Measurements from ENCODE around the gene IWS1.

DNA sequence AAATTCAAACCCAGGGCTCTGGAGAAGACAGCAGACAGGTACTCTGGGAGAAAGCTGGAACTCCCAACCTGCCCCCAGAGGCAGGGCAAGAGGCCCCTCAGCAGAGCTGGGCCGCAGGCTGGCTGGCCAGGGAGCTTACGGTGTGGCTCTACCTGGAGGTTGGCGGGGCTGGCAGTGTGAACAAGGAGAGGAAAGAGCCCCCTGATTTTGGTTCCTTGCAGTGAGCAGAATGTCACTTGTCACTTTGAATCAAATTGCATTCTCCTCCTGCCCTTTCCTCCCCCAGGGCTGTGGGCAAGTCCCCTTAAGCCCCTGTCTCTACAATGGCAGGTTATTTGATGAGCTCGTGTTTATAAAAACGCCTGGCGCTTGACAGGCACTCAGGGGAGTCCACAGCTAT, 41.8 kb upstream of the IWS1 start:
- no peak for TF ChIP-seq POLR2AphosphoS5 (IDR thresholded peaks at IDR 0.05; ENCODE audit: control insufficient read depth, insufficient read depth, low read depth, low read length)
- TF ChIP-seq ZC3H11A (IDR thresholded peaks at IDR 0.05; ENCODE audit: low read depth, low read length) = no peak
- no peak for TF ChIP-seq MTA3 (IDR thresholded peaks at IDR 0.05; ENCODE audit: borderline replicate concordance)
- no peak for TF ChIP-seq PRMT5 (CRISPR knock-in tag; IDR thresholded peaks at IDR 0.05)
- no peak for TF ChIP-seq TEAD4 (IDR thresholded peaks at IDR 0.05; ENCODE audit: low read length)
- TF ChIP-seq TEAD4 (CRISPR knock-in tag; IDR thresholded peaks at IDR 0.05; ENCODE audit: borderline replicate concordance) = no peak
- TF ChIP-seq, protein P1, sequence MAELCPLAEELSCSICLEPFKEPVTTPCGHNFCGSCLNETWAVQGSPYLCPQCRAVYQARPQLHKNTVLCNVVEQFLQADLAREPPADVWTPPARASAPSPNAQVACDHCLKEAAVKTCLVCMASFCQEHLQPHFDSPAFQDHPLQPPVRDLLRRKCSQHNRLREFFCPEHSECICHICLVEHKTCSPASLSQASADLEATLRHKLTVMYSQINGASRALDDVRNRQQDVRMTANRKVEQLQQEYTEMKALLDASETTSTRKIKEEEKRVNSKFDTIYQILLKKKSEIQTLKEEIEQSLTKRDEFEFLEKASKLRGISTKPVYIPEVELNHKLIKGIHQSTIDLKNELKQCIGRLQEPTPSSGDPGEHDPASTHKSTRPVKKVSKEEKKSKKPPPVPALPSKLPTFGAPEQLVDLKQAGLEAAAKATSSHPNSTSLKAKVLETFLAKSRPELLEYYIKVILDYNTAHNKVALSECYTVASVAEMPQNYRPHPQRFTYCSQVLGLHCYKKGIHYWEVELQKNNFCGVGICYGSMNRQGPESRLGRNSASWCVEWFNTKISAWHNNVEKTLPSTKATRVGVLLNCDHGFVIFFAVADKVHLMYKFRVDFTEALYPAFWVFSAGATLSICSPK (IDR thresholded peaks at IDR 0.05; ENCODE audit: borderline replicate concordance) = no peak
- TF ChIP-seq, protein P2, sequence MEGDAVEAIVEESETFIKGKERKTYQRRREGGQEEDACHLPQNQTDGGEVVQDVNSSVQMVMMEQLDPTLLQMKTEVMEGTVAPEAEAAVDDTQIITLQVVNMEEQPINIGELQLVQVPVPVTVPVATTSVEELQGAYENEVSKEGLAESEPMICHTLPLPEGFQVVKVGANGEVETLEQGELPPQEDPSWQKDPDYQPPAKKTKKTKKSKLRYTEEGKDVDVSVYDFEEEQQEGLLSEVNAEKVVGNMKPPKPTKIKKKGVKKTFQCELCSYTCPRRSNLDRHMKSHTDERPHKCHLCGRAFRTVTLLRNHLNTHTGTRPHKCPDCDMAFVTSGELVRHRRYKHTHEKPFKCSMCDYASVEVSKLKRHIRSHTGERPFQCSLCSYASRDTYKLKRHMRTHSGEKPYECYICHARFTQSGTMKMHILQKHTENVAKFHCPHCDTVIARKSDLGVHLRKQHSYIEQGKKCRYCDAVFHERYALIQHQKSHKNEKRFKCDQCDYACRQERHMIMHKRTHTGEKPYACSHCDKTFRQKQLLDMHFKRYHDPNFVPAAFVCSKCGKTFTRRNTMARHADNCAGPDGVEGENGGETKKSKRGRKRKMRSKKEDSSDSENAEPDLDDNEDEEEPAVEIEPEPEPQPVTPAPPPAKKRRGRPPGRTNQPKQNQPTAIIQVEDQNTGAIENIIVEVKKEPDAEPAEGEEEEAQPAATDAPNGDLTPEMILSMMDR (IDR thresholded peaks at IDR 0.05 in 2 of 3, conservative IDR thresholded peaks at IDR 0.05 in 1 of 3; ENCODE audit: insufficient read depth in 2 of 3, low read depth in 1 of 3, low read length in 3 of 3) = no peak
- TF ChIP-seq ZNF778 (CRISPR knock-in tag; IDR thresholded peaks at IDR 0.05) = no peak
- TF ChIP-seq, protein P3, sequence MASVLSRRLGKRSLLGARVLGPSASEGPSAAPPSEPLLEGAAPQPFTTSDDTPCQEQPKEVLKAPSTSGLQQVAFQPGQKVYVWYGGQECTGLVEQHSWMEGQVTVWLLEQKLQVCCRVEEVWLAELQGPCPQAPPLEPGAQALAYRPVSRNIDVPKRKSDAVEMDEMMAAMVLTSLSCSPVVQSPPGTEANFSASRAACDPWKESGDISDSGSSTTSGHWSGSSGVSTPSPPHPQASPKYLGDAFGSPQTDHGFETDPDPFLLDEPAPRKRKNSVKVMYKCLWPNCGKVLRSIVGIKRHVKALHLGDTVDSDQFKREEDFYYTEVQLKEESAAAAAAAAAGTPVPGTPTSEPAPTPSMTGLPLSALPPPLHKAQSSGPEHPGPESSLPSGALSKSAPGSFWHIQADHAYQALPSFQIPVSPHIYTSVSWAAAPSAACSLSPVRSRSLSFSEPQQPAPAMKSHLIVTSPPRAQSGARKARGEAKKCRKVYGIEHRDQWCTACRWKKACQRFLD (CRISPR knock-in tag; IDR thresholded peaks at IDR 0.05) = no peak
- TF ChIP-seq POLR2G (IDR thresholded peaks at IDR 0.05; ENCODE audit: low read depth, low read length) = no peak
